Mucosa of stomach (tissue), 1 donor: ENCODE data around the gene DNAH10.

Source experiments
- H3K27me3 ChIP-seq: one replicate; pipeline ENCODE4 v1.7.0; 2013; ENCODE audit warnings: mild to moderate bottlenecking, low read length; ENCODE audit not compliant: control insufficient read depth, insufficient read depth
- H3K36me3 ChIP-seq: one replicate; pipeline ENCODE4 v1.7.0; 2013; ENCODE audit warnings: low read length; ENCODE audit not compliant: control insufficient read depth, insufficient read depth
- H3K4me1 ChIP-seq: one replicate; pipeline ENCODE4 v1.7.0; 2013; ENCODE audit warnings: mild to moderate bottlenecking, low read length; ENCODE audit not compliant: control insufficient read depth, insufficient read depth
- H3K4me3 ChIP-seq: one replicate; pipeline ENCODE4 v1.7.0; 2013; ENCODE audit warnings: low read length
- H3K9ac ChIP-seq: one replicate; pipeline ENCODE4 v1.7.0; 2013; ENCODE audit warnings: mild to moderate bottlenecking, low read length, moderate library complexity
- H3K9me3 ChIP-seq: one replicate; pipeline ENCODE4 v1.7.0; 2013; ENCODE audit warnings: mild to moderate bottlenecking, low read length, moderate library complexity; ENCODE audit not compliant: control insufficient read depth
- donor health status: Pancreatic carcinoma.

DNAH10 gene

DNA sequence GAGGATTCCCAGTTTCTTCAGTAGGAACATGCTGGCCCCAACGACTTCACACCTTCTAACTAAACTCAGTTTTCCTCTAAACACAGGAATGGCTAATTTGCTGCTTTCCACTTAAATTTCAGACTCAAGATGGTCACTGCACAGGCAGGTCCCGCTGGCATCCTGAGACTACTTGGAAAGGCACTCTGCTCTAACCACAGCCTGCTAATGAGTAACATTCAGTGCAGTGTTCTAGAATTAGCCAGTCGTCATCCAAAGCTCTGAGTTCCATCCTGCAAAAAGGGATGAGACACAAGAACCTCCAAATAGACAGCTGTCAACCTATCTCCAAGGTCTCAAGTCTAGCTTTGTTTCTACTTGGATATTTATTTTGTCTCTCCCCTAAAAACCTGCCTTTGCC is 204.5 kb downstream of the DNAH10 start:
- Histone ChIP-seq H3K36me3 (no peaks in the 10 kb centered on the region), H3K9ac (no peak overlapping the region), H3K4me3 (no peak overlapping the region), H3K27me3 (no peaks in the 10 kb centered on the region), H3K9me3 (no peaks in the 10 kb centered on the region), H3K4me1 (peaks cover 4% of the 10 kb centered on the region)

DNA sequence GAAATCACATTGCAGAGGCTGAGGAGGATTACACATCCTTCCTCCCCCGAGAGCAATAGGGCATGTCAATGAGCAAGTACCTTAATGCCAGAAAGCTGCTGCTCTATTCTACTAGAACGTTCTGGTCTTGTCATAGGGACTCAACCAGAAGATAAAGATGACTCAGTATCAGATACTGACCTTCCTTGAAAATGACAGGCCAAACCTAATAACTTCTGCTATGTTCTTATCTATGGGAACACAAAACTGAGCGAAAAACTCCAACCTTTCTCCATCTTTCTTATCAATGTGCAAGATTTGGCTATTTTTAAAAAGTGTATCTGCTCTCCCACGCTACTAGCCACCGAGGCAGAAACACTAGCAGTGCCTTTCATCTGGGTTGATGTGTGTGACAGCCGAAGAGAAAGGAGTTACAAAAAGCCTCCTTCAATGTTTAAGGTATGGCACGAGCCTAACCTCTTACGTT is 205.1 kb downstream of the DNAH10 start:
- no peak overlapping the region for H3K9ac ChIP-seq
- H3K9me3 ChIP-seq, result no peaks in the 10 kb centered on the region
- H3K27me3 ChIP-seq, result no peaks in the 10 kb centered on the region
- no peaks in the 10 kb centered on the region for H3K4me1 ChIP-seq
- no peak overlapping the region for H3K4me3 ChIP-seq
- no peaks in the 10 kb centered on the region for H3K36me3 ChIP-seq

DNA sequence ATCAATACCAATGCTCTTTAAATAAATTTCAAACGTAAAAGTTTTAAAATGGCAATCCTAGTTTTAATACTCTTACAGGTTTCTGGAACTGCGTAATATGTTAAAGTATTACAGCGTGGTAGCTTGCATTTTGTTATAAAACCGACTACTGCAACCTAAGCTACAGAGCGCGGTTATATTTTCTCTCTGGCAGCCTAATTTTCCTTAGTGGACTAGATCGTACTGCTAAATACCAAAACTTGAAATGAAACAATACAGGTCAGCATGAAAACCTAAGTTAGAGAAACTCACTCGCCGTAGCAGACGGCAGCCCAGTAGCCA is 209.3 kb downstream of the DNAH10 start:
- Histone ChIP-seq H3K36me3 (peaks cover 4% of the 10 kb centered on the region), H3K9me3 (no peaks in the 10 kb centered on the region), H3K4me1 (peaks cover 11% of the 10 kb centered on the region), H3K27me3 (no peaks in the 10 kb centered on the region), H3K4me3 (peak overlapping the region; percentile 71), H3K9ac (peak overlapping the region; percentile 76)

DNA sequence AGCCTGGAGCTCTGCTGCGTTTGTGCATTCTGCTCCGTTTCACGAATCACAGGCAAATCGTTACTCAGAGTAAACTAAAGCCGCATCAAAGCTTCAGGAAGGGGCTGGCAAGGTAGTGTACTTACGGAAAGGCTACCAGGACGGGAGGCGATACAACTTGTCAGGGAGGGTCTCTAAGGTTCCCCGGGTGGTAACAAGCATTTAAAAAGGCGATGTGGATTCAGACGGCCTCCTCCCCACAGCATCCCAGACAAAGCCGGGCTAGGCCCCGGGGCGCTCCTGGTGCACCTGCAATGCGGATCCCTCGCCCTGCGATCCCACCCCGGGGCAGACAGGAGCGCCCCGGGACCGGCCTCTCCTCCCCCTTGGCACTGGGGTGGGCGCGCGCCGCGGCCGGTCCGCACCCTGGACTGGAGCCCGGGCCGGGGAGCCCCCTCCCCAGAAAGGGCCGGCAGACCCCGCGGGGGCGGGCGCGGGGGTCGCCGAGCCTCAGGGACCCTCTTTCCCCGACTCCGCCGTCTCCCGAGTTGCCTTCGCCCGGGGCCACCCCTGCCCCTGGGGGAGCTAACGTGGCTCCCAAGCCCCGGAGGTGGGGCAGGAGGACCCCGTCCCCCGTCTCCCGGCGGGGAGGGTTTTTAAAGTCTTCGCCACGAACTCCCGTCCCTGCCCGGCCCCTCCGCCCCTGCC is 209.8 kb downstream of the DNAH10 start:
- Histone ChIP-seq H3K9me3 (no peaks in the 10 kb centered on the region), H3K4me3 (peak overlapping the region; percentile 71), H3K27me3 (no peaks in the 10 kb centered on the region), H3K4me1 (peaks cover 11% of the 10 kb centered on the region), H3K9ac (peak overlapping the region; percentile 76), H3K36me3 (peaks cover 5% of the 10 kb centered on the region)

DNA sequence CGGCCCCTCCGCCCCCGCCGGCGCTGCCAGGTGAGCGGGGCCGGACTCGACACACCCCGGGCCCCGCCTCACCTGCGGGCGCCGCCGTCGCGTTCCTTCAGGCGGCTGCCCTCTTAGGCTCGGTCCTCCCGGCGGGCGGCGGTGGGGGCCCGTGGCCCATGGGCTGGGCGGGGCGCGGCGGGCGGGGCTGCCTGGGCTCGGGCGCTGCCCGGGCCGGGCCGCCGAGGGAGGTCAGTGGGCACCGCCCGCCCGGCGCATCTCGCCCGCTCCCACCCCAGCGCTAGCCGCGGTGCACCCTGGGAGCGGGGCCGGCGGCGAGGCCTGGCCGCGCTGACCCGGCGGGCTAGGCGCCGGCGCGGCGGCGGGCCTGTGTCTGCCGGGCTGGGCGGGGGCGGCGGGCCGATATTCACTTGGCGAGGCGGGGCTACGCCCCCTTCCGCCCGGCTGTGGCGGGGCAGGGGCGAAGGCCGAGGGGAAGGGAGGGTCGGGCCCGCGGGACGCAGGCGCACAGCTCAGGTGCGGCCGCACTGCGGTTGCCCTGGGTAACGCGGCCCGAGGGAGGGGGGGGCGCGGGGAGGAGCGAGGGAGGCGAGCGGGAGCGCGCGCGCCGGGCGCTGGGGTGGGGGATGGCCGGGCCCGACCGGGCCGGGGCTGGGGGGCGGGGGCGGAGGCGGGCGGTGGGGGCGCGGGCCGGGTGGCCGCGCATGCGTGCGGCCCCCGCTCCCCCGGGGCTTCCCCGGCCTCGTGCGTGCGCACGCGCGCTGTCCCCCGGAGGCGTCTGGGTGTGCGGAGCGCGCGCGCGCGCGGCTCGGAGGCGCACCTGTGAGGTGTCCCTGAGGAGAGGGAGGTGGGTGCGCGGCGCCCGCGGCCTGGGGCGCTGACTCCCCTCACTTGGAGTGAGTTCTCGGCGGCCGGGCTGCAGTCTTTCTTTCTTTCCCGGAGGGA is 210.6 kb downstream of the DNAH10 start, which contains the start of the genes CCDC92 and ZNF664:
Gene CCDC92 (minus strand): TSS at position 375 of the 945 bp plus-strand sequence. CDS start 28,526 bp downstream, outside the sequence.
Gene ZNF664 (plus strand): TSS at position 759 of the 945 bp plus-strand sequence. CDS start 38,930 bp downstream, outside the sequence.
- Histone ChIP-seq H3K9me3 (no peaks in the 10 kb centered on the region), H3K27me3 (no peaks in the 10 kb centered on the region), H3K36me3 (peaks cover 5% of the 10 kb centered on the region), H3K4me3 (peak within 1 kb of the TSS; percentile 71), H3K9ac (peak within 1 kb of the TSS; percentile 76), H3K4me1 (peaks cover 11% of the 10 kb centered on the region)

DNA sequence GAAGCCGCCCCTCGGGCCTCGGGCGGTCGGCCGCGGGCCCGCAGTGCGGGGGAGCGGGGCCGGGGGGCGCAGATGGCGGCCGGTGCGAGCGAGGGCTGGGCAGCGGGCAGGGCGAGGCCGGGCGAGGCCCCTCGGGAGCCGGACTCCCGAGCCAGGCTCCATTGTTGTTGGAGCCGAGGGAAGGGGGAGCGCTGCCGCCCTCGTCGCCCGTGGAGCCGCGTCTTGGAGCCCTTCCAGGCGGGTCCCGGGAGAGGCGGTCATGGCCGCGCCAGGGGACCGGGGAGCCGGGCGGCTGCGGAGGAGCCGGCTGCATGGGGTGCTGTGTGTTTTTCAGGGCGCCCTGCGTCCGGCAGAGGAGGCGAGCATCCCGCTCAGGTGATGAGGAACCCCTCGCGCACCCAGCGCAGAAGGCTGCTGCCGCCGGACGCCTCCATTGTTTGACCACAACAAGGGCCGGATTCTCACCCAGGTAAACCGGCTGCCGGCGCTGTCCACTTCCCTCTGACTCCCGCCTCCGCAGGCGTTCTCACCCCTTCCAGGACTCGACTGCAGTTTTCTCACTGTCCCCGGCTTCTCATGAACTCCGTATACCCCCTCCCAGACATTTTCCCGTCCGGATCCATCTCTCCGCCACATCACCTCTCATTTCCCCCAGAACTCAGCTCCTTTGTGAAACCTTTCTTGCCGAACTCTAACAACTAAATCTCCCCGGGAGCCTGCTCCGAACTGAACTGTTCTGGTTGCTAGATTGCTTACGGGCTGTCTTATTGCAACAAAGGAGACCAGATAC is 211.6 kb downstream of the DNAH10 start:
- Histone ChIP-seq H3K9me3 (no peaks in the 10 kb centered on the region), H3K36me3 (peaks cover 5% of the 10 kb centered on the region), H3K4me3 (peak overlapping the region; percentile 66), H3K27me3 (no peaks in the 10 kb centered on the region), H3K9ac (peak overlapping the region; percentile 51), H3K4me1 (peaks cover 11% of the 10 kb centered on the region)

DNA sequence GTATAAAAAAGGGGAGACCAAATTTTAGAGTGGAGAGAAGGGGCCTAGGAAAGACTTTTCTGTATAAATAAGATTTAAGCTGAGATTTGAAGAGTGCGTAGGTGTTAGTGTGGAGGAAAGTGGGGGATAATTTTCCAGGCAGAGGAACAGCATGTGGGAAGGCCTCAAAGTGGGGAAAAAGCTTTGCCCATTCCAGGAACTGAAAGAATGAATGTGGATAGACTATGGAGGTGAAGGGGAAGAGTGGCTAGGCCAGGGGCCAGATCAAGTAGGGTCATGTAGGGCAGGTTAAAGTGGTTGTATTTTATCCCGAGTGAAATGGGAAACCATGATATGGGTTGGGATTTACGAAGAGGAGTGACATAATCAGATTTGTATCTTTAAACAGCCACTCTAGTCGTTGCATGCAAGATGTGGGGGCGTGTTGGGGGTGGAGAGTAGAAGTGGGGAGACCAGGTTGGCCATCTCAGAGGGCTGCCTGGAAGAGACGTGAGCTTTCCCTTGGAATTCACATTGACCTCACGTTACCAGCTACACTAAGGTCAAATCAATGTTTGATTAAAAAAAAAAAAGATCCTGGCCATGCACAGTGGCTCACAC is 214.2 kb downstream of the DNAH10 start:
- H3K4me1 ChIP-seq, result peaks cover 11% of the 10 kb centered on the region
- H3K4me3 ChIP-seq, result no peak overlapping the region
- H3K36me3 ChIP-seq, result peaks cover 5% of the 10 kb centered on the region
- no peaks in the 10 kb centered on the region for H3K9me3 ChIP-seq
- no peaks in the 10 kb centered on the region for H3K27me3 ChIP-seq
- no peak overlapping the region for H3K9ac ChIP-seq

DNA sequence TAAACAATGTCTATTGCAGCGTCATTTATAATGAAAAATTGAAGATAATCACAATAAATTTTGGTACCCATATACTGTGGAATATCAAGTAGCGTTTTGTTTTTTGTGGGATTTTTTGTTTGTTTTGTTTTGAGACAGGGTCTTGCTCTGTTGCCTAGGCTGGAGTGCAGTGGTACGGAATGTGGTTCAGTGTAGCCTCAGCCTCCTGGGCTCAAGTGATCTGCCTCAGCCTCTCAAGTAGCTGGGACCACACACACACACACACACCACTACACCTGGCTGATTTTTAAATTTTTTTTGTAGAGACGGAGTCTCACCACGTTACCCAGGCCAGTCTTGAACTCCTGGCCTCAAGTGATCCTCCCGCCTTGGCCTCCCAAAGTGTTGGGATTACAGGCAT is 217.5 kb downstream of the DNAH10 start:
- H3K36me3 ChIP-seq, result peaks cover 5% of the 10 kb centered on the region

DNA sequence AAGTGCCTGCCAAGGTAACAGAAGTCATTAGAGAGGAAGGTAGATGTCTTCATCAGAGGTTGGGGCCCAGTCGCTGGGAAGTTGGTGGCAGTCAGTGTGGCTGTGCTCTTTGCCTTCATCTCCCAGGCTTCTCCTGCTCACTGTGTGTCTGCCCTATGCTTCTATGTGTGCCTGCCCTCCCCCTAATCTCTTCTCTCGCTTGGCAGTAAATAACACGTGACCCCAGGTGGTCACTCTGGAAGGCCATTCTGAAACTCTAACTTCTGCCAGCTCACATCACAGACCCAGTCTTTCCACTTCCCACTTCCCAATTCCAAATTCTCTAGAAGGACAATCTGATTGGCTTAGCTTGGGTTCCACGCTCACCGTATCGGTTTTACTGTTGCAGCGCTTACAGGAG is 220.2 kb downstream of the DNAH10 start:
- Histone ChIP-seq H3K36me3 (no peaks in the 10 kb centered on the region), H3K4me1 (no peaks in the 10 kb centered on the region), H3K9me3 (no peaks in the 10 kb centered on the region), H3K9ac (no peak overlapping the region), H3K4me3 (no peak overlapping the region), H3K27me3 (no peaks in the 10 kb centered on the region)

More for the DNA sequence above, 217.5 kb downstream of the DNAH10 start:
- Histone ChIP-seq H3K27me3 (no peaks in the 10 kb centered on the region), H3K9me3 (no peaks in the 10 kb centered on the region), H3K4me1 (peaks cover 4% of the 10 kb centered on the region), H3K9ac (no peak overlapping the region), H3K4me3 (no peak overlapping the region)

DNA sequence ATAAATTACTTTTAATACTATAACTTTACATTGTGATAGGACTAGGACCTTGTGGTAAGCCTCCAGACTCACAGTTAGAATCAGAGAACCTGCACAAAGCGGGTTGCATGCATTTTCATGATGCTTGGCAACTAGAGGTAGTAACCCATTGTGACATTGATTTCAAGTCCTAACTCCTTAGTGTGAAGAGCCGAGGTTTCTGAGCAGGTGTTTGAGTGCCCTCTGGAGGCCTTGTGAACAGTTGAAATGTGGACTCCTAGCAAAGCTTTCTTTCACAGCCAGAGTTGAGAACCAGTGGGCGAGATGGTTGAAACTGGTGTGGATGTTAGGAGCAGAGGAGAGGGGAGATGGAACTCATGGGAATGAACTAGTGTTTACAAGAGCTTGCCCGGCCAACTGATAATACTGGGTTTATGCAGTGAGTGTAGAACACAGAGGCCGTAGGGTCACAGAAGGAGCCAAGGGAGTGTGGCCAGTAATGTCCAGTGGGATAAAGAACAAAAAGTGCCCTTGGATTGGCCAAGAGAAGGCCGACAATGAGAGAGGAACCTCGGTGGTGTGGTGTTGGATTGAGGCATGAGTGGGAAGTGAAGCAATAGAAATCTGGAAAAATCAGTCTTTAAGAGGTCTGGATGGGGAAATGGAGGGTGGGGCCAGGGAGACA is 221.9 kb downstream of the DNAH10 start:
- no peak overlapping the region for H3K4me3 ChIP-seq
- H3K9ac ChIP-seq, result no peak overlapping the region
- no peaks in the 10 kb centered on the region for H3K9me3 ChIP-seq
- H3K36me3 ChIP-seq, result peaks cover 8% of the 10 kb centered on the region
- H3K27me3 ChIP-seq, result no peaks in the 10 kb centered on the region
- H3K4me1 ChIP-seq, result no peaks in the 10 kb centered on the region

DNA sequence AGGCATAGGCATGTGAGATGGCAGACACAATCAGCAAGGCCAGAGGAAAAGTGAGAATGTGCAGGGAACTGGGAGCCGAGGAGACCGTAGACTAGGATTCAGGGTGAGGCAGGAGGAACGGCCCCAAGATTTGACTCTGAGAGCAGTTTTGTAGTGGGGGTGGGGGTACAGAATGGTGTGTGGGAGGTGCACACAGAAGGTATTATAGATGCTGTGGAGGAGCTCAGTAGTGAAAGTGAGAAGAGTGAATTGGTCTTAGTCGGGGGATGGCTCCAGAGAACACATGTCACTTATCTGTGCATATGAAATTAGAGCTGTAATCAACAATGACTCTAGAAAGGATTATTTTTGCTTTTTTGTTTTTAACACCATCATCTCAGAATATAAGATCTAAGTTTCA is 222.8 kb downstream of the DNAH10 start:
- Histone ChIP-seq H3K27me3 (no peaks in the 10 kb centered on the region), H3K36me3 (peaks cover 8% of the 10 kb centered on the region), H3K9me3 (no peaks in the 10 kb centered on the region), H3K4me3 (no peak overlapping the region), H3K9ac (no peak overlapping the region), H3K4me1 (peaks cover 5% of the 10 kb centered on the region)
